GM12878 (cell line): ENCODE data around the gene RNF220. TPM values are rescaled to one million over a fixed set of nuclear protein-coding genes. Genes with fewer than 3 reads are reported as not detected.

ENCODE experiments used
- ATAC-seq: fragments of 200-7000 bp; cut with Tn5 transposase; 3 replicates; pipeline ENCODE4 v1.9.1; 2020; ENCODE audit warnings: mild to moderate bottlenecking, moderate library complexity
- BruUV-seq: library from RNA; stranded (reverse); fragments of 400-500 nt; replicated peaks from 2 replicates; lab custom pipeline; 2021; lab: Mats Ljungman, UMichigan
- CTCF ChIA-PET: fragments of 300-600 bp; sonication (Branson Sonifier 250); formaldehyde crosslinking; extraction: SDS; loops from one replicate; lab custom pipeline; 2021; ENCODE audit warnings: inconsistent platforms; lab: Yijun Ruan, JAX
- POLR2A ChIA-PET: fragments of 350-600 bp; formaldehyde crosslinking; extraction: SDS; loops from one replicate; lab custom pipeline; 2021; ENCODE audit warnings: inconsistent platforms; lab: Charles Lee
- RAD21 ChIA-PET: fragments of 300-600 bp; sonication (Branson Sonifier 250); formaldehyde crosslinking; loops from one replicate; lab custom pipeline; 2023; ENCODE audit warnings: antibody characterized with exemption; ENCODE audit not compliant: unreplicated experiment; lab: Charles Lee
- SMC1A ChIA-PET: fragments of 300-600 bp; sonication (Branson Sonifier 250); formaldehyde crosslinking; loops from one replicate; lab custom pipeline; 2023; ENCODE audit not compliant: unreplicated experiment, uncharacterized antibody; lab: Charles Lee
- DNase-seq: peaks from one replicate; pipeline ENCODE4 v3.0.0-alpha.2; 2011; ENCODE audit warnings: low read depth, low spot score
- FAIRE-seq: peaks from 3 replicates; lab custom pipeline; 2011; peaks lifted over from hg19 to GRCh38; lab: Jason Lieb, UNC
- H2AFZ ChIP-seq: 2 replicates; pipeline ENCODE4 v1.6.0; 2011; ENCODE audit warnings: low read depth, low read length, control low read depth; ENCODE audit not compliant: control insufficient read depth
- H3K27ac ChIP-seq: 2 replicates; pipeline ENCODE4 v1.5.1; 2011; ENCODE audit warnings: control low read depth; ENCODE audit not compliant: control insufficient read depth, insufficient read depth
- H3K27me3 ChIP-seq, 2 experiments: replicated peaks in 1 of 2; 2 replicates each; pipeline versions ENCODE4 v1.6.0 to v1.6.1; 2011; ENCODE audit warnings: low read length in 1 of 2; ENCODE audit not compliant: control insufficient read depth in 2 of 2, insufficient read depth in 2 of 2
- H3K36me3 ChIP-seq, 2 experiments: 2 replicates each; pipeline ENCODE4 v1.5.1; 2011; ENCODE audit warnings: low read length in 1 of 2; ENCODE audit not compliant: control insufficient read depth in 2 of 2, insufficient read depth in 2 of 2
- H3K4me1 ChIP-seq: 2 replicates; pipeline ENCODE4 v1.6.1; 2011; ENCODE audit warnings: mild to moderate bottlenecking, low read length, moderate library complexity, mixed read lengths; ENCODE audit not compliant: control insufficient read depth, insufficient read depth
- H3K4me2 ChIP-seq: 2 replicates; pipeline ENCODE4 v1.6.0; 2011; ENCODE audit warnings: control low read depth; ENCODE audit not compliant: control insufficient read depth, insufficient read depth
- H3K4me3 ChIP-seq: fragments of 200-600 bp; sonication (generic); 2 replicates; pipeline ENCODE4 v1.5.1; 2016
- H3K79me2 ChIP-seq: 2 replicates; pipeline ENCODE4 v1.6.0; 2011; ENCODE audit warnings: low read length; ENCODE audit not compliant: control insufficient read depth, insufficient read depth
- H3K9ac ChIP-seq: 2 replicates; pipeline ENCODE4 v1.8.0; 2011; ENCODE audit warnings: low read length, control low read depth, mixed read lengths; ENCODE audit not compliant: control insufficient read depth, insufficient read depth
- H3K9me3 ChIP-seq: replicated peaks from 3 replicates; pipeline ENCODE4 v1.5.1; 2011; ENCODE audit warnings: mild to moderate bottlenecking, low read length; ENCODE audit not compliant: control insufficient read depth, insufficient read depth
- H4K20me1 ChIP-seq: 2 replicates; pipeline ENCODE4 v1.6.0; 2011; ENCODE audit not compliant: control insufficient read depth, insufficient read depth
- CUX1 ChIP-seq: IDR thresholded peaks from 2 replicates; pipeline ENCODE4 v1.6.1; 2012; ENCODE audit warnings: improper control_type of control experiment, low read depth, low read length; ENCODE audit not compliant: insufficient replicate concordance
- HDAC2 ChIP-seq: fragments of 200-600 bp; sonication (generic); IDR thresholded peaks from 2 replicates; pipeline ENCODE4 v1.6.1; 2017
- IRF4 ChIP-seq: IDR thresholded peaks from 2 replicates; pipeline ENCODE4 v1.6.1; 2011; ENCODE audit warnings: low read depth, low read length
- JUNB ChIP-seq: IDR thresholded peaks from 2 replicates; pipeline ENCODE4 v1.6.1; 2016; ENCODE audit warnings: antibody characterized with exemption, mild to moderate bottlenecking
- KAT2A ChIP-seq: conservative IDR thresholded peaks from 2 replicates; pipeline ENCODE4 v1.6.1; 2011; ENCODE audit warnings: low read depth, low read length; ENCODE audit not compliant: control insufficient read depth
- PAX5 ChIP-seq: IDR thresholded peaks from 2 replicates; pipeline ENCODE4 v1.6.1; 2011; ENCODE audit warnings: low read depth, low read length, borderline replicate concordance
- PML ChIP-seq: IDR thresholded peaks from 2 replicates; pipeline ENCODE4 v1.6.1; 2012; ENCODE audit warnings: low read length, inconsistent platforms
- RAD21 ChIP-seq: IDR thresholded peaks from 2 replicates; pipeline ENCODE4 v1.6.1; 2011; ENCODE audit warnings: mild to moderate bottlenecking, low read depth, low read length, moderate library complexity; ENCODE audit not compliant: insufficient read depth
- RELA ChIP-seq: fragments of 450-650 bp; IDR thresholded peaks from 2 replicates; pipeline ENCODE4 v1.8.0; 2014; ENCODE audit warnings: borderline replicate concordance; ENCODE audit not compliant: partially characterized antibody
- SIX5 ChIP-seq: IDR thresholded peaks from 2 replicates; pipeline ENCODE4 v1.6.1; 2011; ENCODE audit warnings: mild to moderate bottlenecking, low read depth, low read length, moderate library complexity; ENCODE audit not compliant: severe bottlenecking
- SREBF1 ChIP-seq: IDR thresholded peaks from 2 replicates; pipeline ENCODE4 v1.6.1; 2012; ENCODE audit warnings: mild to moderate bottlenecking, low read length
- ZNF384 ChIP-seq: IDR thresholded peaks from 2 replicates; pipeline ENCODE4 v1.6.1; 2012; ENCODE audit warnings: low read depth, mild to moderate bottlenecking, low read length, improper control_type of control experiment, borderline replicate concordance
- ZSCAN29 ChIP-seq: fragments of 450-650 bp; IDR thresholded peaks from 2 replicates; pipeline ENCODE4 v1.6.1; 2017; ENCODE audit warnings: mild to moderate bottlenecking, moderate library complexity
- WGBS: methylation state at CpG from one replicate; pipeline ENCODE4 v1.1.6; 2016; ENCODE audit warnings: low lambda C conversion rate; ENCODE audit not compliant: insufficient replicate concordance, insufficient coverage; ENCODE audit errors: missing lambda C conversion rate; 5-methylcytosine and 5-hydroxymethylcytosine counted together
- in situ Hi-C: fragments of 300-500 bp; cut with MboI; formaldehyde crosslinking; loops from 9 replicates; pipeline ENCODE4 v1.14.3; 2018; ENCODE audit warnings: mixed read lengths
- intact Hi-C: fragments of 100-400 bp; cut with micrococcal nuclease; formaldehyde crosslinking; loops from one replicate; pipeline ENCODE4 v1.14.2; 2022; ENCODE audit not compliant: unreplicated experiment
- polyA plus RNA-seq, 11 experiments: library from polyadenylated mRNA; depleted of rRNA in 4 of 11; unstranded in 6 of 11; stranded (reverse) in 5 of 11; fragments of >200 nt; fragmentation: Nextera tagmentation in 4 of 11; fragmentation: Illumina TruSeq in 1 of 11; extraction: Ambion mirVana in 4 of 11; extraction: Trizol in 1 of 11; gene quantifications; 1 replicate in 1 of 11; 2 replicates in 10 of 11; pipeline versions ENCODE4 v1.2.1 to v1.2.3, GENCODE V29; 2011 to 2016; ENCODE audit warnings: inconsistent platforms in 2 of 11, missing spikeins in 2 of 11, low read depth in 1 of 11
- total RNA-seq, 4 experiments: library from RNA; depleted of rRNA in 3 of 4; stranded (reverse); fragments of >200 nt in 3 of 4; fragmentation: Illumina TruSeq in 1 of 4; extraction: Trizol in 1 of 4; gene quantifications; 2 replicates each; pipeline versions ENCODE4 v1.2.1 to v1.2.3, GENCODE V29; 2013 to 2021
- TF ChIP-seq, protein P1 (sequence below): fragments of 450-650 bp; formaldehyde crosslinking; IDR thresholded peaks from 2 replicates; pipeline ENCODE4 v1.4.0; 2020; ENCODE audit warnings: mild to moderate bottlenecking, moderate library complexity

The RNF220 gene
- total and polyA plus RNA-seq, 10 of the 15 experiments (the other 5 are each of a cell fraction or from before 2014, with no cell fraction given), result 4.6 to 84.1 (median 53.7) TPM

- 69% methylated on average over 5 of the region's 5 CpGs for WGBS
- BruUV-seq, result no TSS peak
- Histone ChIP-seq H4K20me1 (no peaks in the 10 kb centered on the region), H3K4me1 (no peaks in the 10 kb centered on the region), H3K9me3 (no peaks in the 10 kb centered on the region), H3K9ac (no peak overlapping the region), H3K4me2 (no peak overlapping the region), H3K36me3 (no peaks in the 10 kb centered on the region), H3K27me3 (peaks cover 0 to 3% of the 10 kb centered on the region in 2 experiments; a peak in 2 of 4 replicates), H3K4me3 (no peak overlapping the region), H3K79me2 (no peaks in the 10 kb centered on the region), H2AFZ (no peak overlapping the region), H3K27ac (no peak overlapping the region)
- RAD21 ChIA-PET, result no interaction called here
- FAIRE-seq, result no peak
- in situ Hi-C loops (no loop called here), intact Hi-C loops (no loop called here)
- TF ChIP-seq SIX5 (no peak), KAT2A (no peak), JUNB (no peak), ZNF384 (no peak), IRF4 (no peak), PML (no peak), PAX5 (no peak), RAD21 (no peak), RELA (no peak), ZSCAN29 (no peak), SREBF1 (no peak), HDAC2 (no peak), CUX1 (no peak)
- TF ChIP-seq, protein P1, sequence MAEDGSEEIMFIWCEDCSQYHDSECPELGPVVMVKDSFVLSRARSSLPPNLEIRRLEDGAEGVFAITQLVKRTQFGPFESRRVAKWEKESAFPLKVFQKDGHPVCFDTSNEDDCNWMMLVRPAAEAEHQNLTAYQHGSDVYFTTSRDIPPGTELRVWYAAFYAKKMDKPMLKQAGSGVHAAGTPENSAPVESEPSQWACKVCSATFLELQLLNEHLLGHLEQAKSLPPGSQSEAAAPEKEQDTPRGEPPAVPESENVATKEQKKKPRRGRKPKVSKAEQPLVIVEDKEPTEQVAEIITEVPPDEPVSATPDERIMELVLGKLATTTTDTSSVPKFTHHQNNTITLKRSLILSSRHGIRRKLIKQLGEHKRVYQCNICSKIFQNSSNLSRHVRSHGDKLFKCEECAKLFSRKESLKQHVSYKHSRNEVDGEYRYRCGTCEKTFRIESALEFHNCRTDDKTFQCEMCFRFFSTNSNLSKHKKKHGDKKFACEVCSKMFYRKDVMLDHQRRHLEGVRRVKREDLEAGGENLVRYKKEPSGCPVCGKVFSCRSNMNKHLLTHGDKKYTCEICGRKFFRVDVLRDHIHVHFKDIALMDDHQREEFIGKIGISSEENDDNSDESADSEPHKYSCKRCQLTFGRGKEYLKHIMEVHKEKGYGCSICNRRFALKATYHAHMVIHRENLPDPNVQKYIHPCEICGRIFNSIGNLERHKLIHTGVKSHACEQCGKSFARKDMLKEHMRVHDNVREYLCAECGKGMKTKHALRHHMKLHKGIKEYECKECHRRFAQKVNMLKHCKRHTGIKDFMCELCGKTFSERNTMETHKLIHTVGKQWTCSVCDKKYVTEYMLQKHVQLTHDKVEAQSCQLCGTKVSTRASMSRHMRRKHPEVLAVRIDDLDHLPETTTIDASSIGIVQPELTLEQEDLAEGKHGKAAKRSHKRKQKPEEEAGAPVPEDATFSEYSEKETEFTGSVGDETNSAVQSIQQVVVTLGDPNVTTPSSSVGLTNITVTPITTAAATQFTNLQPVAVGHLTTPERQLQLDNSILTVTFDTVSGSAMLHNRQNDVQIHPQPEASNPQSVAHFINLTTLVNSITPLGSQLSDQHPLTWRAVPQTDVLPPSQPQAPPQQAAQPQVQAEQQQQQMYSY (CRISPR knock-in tag), result no peak
- SMC1A ChIA-PET, result no interaction called here
- POLR2A ChIA-PET, result no interaction called here
- CTCF ChIA-PET, result no interaction called here
- no peak for DNase-seq
- no peak for ATAC-seq
Observed at GRCh38 chr1:44508397-44508745, 103.3 kb downstream of the RNF220 start.
